B cell (primary cell): ENCODE measurements around the gene TMEM253. TPM values are rescaled to one million over a fixed set of nuclear protein-coding genes. Genes with fewer than 3 reads are reported as not detected.

ENCODE experiments used
- ATAC-seq: fragments of 200-7000 bp; cut with Tn5 transposase; one replicate; pipeline ENCODE4 v1.10.0; 2021; ENCODE audit warnings: low read depth, mild to moderate bottlenecking, moderate number of reproducible peaks, moderate library complexity
- CTCF ChIA-PET: fragments of 350-600 bp; sonication (Branson Sonifier 250); formaldehyde crosslinking; loops from one replicate; lab custom pipeline; 2021; ENCODE audit warnings: antibody characterized with exemption, inconsistent platforms; lab: Charles Lee
- POLR2A ChIA-PET: fragments of 350-600 bp; sonication (Branson Sonifier 250); formaldehyde crosslinking; loops from one replicate; lab custom pipeline; 2021; ENCODE audit warnings: antibody characterized with exemption; lab: Charles Lee
- DNase-seq: peaks from one replicate; pipeline ENCODE4 v3.0.0; 2013
- H2AFZ ChIP-seq: 2 replicates; pipeline ENCODE4 v1.6.1; 2012; ENCODE audit warnings: mild to moderate bottlenecking, low read depth, low read length; ENCODE audit not compliant: insufficient read depth, poor library complexity, severe bottlenecking
- H3K27ac ChIP-seq, 2 donors: 1 replicate in 1 of 2; 2 replicates in 1 of 2; pipeline ENCODE4 v1.5.1; 2012 to 2013; ENCODE audit warnings: low read length in 2 of 2, mild to moderate bottlenecking in 2 of 2, moderate library complexity in 1 of 2
- H3K27me3 ChIP-seq, 4 experiments: fragments of 200-600 bp in 1 of 4; sonication (generic) in 1 of 4; replicated peaks in 1 of 4; 1 replicate in 2 of 4; 2 replicates in 2 of 4; pipeline versions ENCODE4 v1.6.1 to v1.7.0; 2013 to 2016; ENCODE audit warnings: low read length in 3 of 4, mild to moderate bottlenecking in 2 of 4, mixed read lengths in 1 of 4, moderate library complexity in 1 of 4; ENCODE audit not compliant: insufficient read depth in 4 of 4, control insufficient read depth in 3 of 4; ENCODE audit errors: control extremely low read depth in 1 of 4
- H3K36me3 ChIP-seq, 2 experiments: replicated peaks in 1 of 2; 1 replicate in 1 of 2; 2 replicates in 1 of 2; pipeline versions ENCODE4 v1.6.1 to v1.7.1; 2013; ENCODE audit warnings: low read length in 1 of 2; ENCODE audit not compliant: insufficient read depth in 2 of 2, control insufficient read depth in 1 of 2; ENCODE audit errors: control extremely low read depth in 1 of 2, extremely low read depth in 1 of 2
- H3K4me1 ChIP-seq, 2 donors: fragments of 200-600 bp in 1 of 2; sonication (generic) in 1 of 2; 1 replicate in 1 of 2; 2 replicates in 1 of 2; pipeline versions ENCODE4 v1.5.1 to v1.6.1; 2013 to 2017; ENCODE audit warnings: low read length in 2 of 2; ENCODE audit not compliant: control insufficient read depth in 2 of 2, insufficient read depth in 2 of 2
- H3K4me2 ChIP-seq: replicated peaks from 2 replicates; pipeline ENCODE3; 2012; ENCODE audit warnings: mild to moderate bottlenecking, low read depth, low read length; ENCODE audit not compliant: poor library complexity, severe bottlenecking
- H3K4me3 ChIP-seq, 5 experiments: fragments of 200-600 bp in 1 of 5; sonication (generic) in 1 of 5; 1 replicate in 3 of 5; 2 replicates in 2 of 5; pipeline versions ENCODE4 v1.5.1 to v1.7.0; 2011 to 2016; ENCODE audit warnings: low read length in 4 of 5, mild to moderate bottlenecking in 4 of 5, low read depth in 2 of 5, control low read depth in 1 of 5, moderate library complexity in 1 of 5; ENCODE audit not compliant: insufficient read depth in 1 of 5; ENCODE audit errors: control extremely low read depth in 1 of 5, extremely low read depth in 1 of 5
- H3K79me2 ChIP-seq: fragments of 200-600 bp; sonication (generic); one replicate; pipeline ENCODE4 v1.6.0; 2016; ENCODE audit warnings: low read length; ENCODE audit not compliant: control insufficient read depth, insufficient read depth
- H3K9ac ChIP-seq: fragments of 200-600 bp; sonication (generic); 2 replicates; pipeline ENCODE4 v1.6.1; 2017; ENCODE audit warnings: mild to moderate bottlenecking, low read length, moderate library complexity
- H3K9me3 ChIP-seq, 3 donors: one replicate each; pipeline versions ENCODE4 v1.6.1 to v1.7.1; 2013; ENCODE audit warnings: low read length in 2 of 3; ENCODE audit not compliant: control insufficient read depth in 2 of 3, insufficient read depth in 1 of 3; ENCODE audit errors: control extremely low read depth in 1 of 3
- H4K20me1 ChIP-seq: 2 replicates; pipeline ENCODE4 v1.6.0; 2012; ENCODE audit warnings: mild to moderate bottlenecking, low read length; ENCODE audit not compliant: insufficient read depth, control insufficient read depth, poor library complexity, severe bottlenecking
- H3K27ac Mint-ChIP-seq: one replicate; pipeline ENCODE4 v1.8.0; 2021; ENCODE audit warnings: mixed read lengths
- H3K27me3 Mint-ChIP-seq: one replicate; pipeline ENCODE4 v1.8.0; 2021; ENCODE audit warnings: mixed read lengths
- H3K4me1 Mint-ChIP-seq: one replicate; pipeline ENCODE4 v1.8.0; 2021; ENCODE audit warnings: mixed read lengths
- H3K4me3 Mint-ChIP-seq: one replicate; pipeline ENCODE4 v1.8.0; 2021; ENCODE audit warnings: mixed read lengths
- H3K9me3 Mint-ChIP-seq: one replicate; pipeline ENCODE4 v1.8.0; 2022; ENCODE audit warnings: mixed read lengths; ENCODE audit not compliant: insufficient read depth
- EZH2 ChIP-seq: IDR thresholded peaks from 2 replicates; pipeline ENCODE4 v1.6.1; 2012; ENCODE audit warnings: borderline replicate concordance, low read depth, mild to moderate bottlenecking, moderate library complexity, low read length; ENCODE audit not compliant: insufficient read depth, poor library complexity, severe bottlenecking
- whole genome bisulfite sequencing: methylation state at CpG from one replicate; pipeline ENCODE4 v1.1.5; 2013; ENCODE audit warnings: missing lambda C conversion rate; ENCODE audit not compliant: insufficient coverage; 5-methylcytosine and 5-hydroxymethylcytosine counted together
- intact Hi-C: fragments of 100-400 bp; cut with micrococcal nuclease; formaldehyde crosslinking; loops from one replicate; pipeline ENCODE4 v1.10.0; 2022
- polyA plus RNA-seq: library from polyadenylated mRNA; depleted of rRNA; stranded (reverse); fragments of >200 nt; gene quantifications from 2 replicates; pipeline ENCODE4 v1.2.3, GENCODE V29; 2012
- total RNA-seq, 2 donors: library from RNA; stranded (reverse); fragments of 120-200 nt in 1 of 2; gene quantifications; 1 replicate in 1 of 2; 2 replicates in 1 of 2; pipeline versions ENCODE4 v1.2.3 to v1.2.4, GENCODE V29; 2013 to 2022
- TF ChIP-seq, protein P1 (sequence below): fragments of 200-600 bp; IDR thresholded peaks from one replicate; pipeline ENCODE4 v1.8.0; 2022; ENCODE audit warnings: antibody characterized with exemption, mild to moderate bottlenecking

Gene TMEM253
- total and polyA plus RNA-seq, 2 donors (not counting 1 experiment from before 2014, with no cell fraction given): not detected

DNA sequence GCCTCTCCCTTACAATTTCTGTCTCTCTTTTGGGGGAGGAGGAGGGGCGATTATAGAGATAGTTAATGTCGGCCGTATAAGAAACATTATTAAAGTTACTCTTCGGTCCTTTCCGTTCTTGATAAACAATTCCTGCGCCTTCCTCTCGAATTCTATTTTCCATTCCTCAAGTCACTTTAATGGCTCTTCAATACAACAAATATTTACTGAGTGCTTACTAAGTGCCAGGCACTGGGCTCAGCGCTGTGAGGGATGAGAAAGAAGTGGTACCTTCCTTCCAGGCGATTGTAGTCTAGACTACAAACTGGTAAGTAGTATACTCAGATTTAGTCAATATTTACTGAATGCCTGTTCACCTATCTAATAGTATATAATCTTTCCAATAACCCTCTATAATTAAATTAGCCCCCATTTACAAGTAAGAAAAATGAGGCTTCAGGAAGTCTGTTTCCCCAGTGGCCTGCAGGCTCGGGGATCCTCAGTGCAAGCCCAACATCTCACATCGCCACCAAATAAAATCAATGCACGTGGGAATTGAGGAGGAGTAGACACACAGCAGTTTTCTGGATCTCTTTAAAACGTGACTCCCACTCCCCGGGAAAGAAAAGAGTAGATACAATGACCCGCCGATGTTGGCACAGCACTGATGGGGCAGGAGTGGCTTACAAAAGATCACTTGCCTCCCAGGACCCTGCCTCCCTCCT lies 1.8 kb upstream of the TMEM253 start:
- Histone ChIP-seq H3K27me3 (peaks cover 0 to 29% (median 17%) of the 10 kb centered on the region in 4 experiments), H4K20me1 (no peaks in the 10 kb centered on the region), H3K4me3 (peak overlapping the region; percentile 44 to 61 (median 58)), H3K36me3 (no peaks in the 10 kb centered on the region), H2AFZ (peak overlapping the region; percentile 70), H3K9ac (peak overlapping the region; percentile 62), H3K4me2 (peak overlapping the region; percentile 92), H3K4me1 (peaks cover 18 to 24% of the 10 kb centered on the region in 2 donors), H3K79me2 (no peaks in the 10 kb centered on the region), H3K27ac (no peak overlapping the region), H3K9me3 (no peaks in the 10 kb centered on the region)
- peaks cover 28% of the 10 kb centered on the region for H3K27me3 Mint-ChIP-seq
- intact Hi-C loops: no loop called here
- peak overlapping the region; percentile 50 for H3K27ac Mint-ChIP-seq
- H3K4me3 Mint-ChIP-seq: peak overlapping the region; percentile 85
- peaks cover 14% of the 10 kb centered on the region for H3K4me1 Mint-ChIP-seq
- no peaks in the 10 kb centered on the region for H3K9me3 Mint-ChIP-seq
- DNase-seq (no peak), ATAC-seq (no peak)
- TF ChIP-seq, protein P1, sequence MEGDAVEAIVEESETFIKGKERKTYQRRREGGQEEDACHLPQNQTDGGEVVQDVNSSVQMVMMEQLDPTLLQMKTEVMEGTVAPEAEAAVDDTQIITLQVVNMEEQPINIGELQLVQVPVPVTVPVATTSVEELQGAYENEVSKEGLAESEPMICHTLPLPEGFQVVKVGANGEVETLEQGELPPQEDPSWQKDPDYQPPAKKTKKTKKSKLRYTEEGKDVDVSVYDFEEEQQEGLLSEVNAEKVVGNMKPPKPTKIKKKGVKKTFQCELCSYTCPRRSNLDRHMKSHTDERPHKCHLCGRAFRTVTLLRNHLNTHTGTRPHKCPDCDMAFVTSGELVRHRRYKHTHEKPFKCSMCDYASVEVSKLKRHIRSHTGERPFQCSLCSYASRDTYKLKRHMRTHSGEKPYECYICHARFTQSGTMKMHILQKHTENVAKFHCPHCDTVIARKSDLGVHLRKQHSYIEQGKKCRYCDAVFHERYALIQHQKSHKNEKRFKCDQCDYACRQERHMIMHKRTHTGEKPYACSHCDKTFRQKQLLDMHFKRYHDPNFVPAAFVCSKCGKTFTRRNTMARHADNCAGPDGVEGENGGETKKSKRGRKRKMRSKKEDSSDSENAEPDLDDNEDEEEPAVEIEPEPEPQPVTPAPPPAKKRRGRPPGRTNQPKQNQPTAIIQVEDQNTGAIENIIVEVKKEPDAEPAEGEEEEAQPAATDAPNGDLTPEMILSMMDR: no peak
- no peak for TF ChIP-seq EZH2
- WGBS: 41% methylated on average over 3 of the region's 16 CpGs
- CTCF ChIA-PET: interaction anchor here (0.6 to 11.8 kb wide), 6 partner anchors 10 to 1226 kb away, joined by 3 to 276 read pairs (median 6); no protein-coding TSS in a partner anchor
- POLR2A ChIA-PET: interaction anchor here (1.8 kb wide), 1 partner anchor 28 kb away, joined by 10 read pairs; no protein-coding TSS in a partner anchor

DNA sequence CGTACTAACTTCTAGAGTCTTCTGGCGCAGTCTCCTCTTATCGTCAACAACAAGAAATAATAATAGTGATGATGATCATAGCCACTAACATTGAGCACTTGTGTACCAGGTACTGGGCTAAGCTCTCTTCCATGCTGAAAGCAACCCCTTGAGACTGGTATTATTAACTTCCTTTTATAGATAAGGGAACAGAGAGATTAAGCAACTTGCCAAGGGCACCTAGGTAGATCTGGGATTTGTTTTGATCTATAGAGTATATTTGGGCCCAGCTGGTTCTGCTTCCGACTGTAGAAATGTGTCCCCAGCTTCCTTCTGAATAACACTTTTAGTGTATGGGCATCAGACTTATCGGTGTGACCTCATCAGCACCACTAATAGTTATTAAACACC lies 1.3 kb upstream of the TMEM253 start:
- ChIA-PET CTCF (interaction anchor here (1.1 to 11.8 kb wide), 3 partner anchors 28 to 85 kb away, joined by 6 to 276 read pairs (median 7); no protein-coding TSS in a partner anchor), POLR2A (interaction anchor here (0.6 kb wide), 1 partner anchor 85 kb away, joined by 3 read pairs; no protein-coding TSS in a partner anchor)
- Mint-ChIP-seq H3K4me3 (peak overlapping the region; percentile 38), H3K27me3 (peaks cover 28% of the 10 kb centered on the region), H3K9me3 (no peaks in the 10 kb centered on the region), H3K4me1 (peaks cover 16% of the 10 kb centered on the region), H3K27ac (no peak overlapping the region)
- H3K9ac ChIP-seq: no peak overlapping the region
- H3K4me1 ChIP-seq: peaks cover 19 to 28% of the 10 kb centered on the region in 2 donors
- no peak overlapping the region for H2AFZ ChIP-seq
- H3K4me3 ChIP-seq: no peak overlapping the region
- H3K9me3 ChIP-seq: no peaks in the 10 kb centered on the region
- no peak for DNase-seq
- no CpG with 5 or more reads among the region's 5 CpGs for WGBS
- no peak for ATAC-seq
- no peak overlapping the region for H3K4me2 ChIP-seq
- H3K79me2 ChIP-seq: no peaks in the 10 kb centered on the region
- TF ChIP-seq, protein P1: no peak
- H4K20me1 ChIP-seq: no peaks in the 10 kb centered on the region
- H3K27ac ChIP-seq: no peak overlapping the region
- H3K27me3 ChIP-seq: peaks cover 0 to 29% (median 17%) of the 10 kb centered on the region in 4 experiments
- H3K36me3 ChIP-seq: no peaks in the 10 kb centered on the region
- intact Hi-C loops: no loop called here
